Cardiac muscle cell (in vitro differentiated cells and primary cell): ENCODE results near the gene KYNU. TPM values are rescaled to one million over a fixed set of nuclear protein-coding genes. Genes with fewer than 3 reads are reported as not detected.

Experiments
- DNase-seq, 2 donors: peaks; one replicate each; pipeline versions ENCODE4 v3.0.0 to v3.0.0-alpha.2; 2010 to 2017; ENCODE audit warnings: low read depth in 1 of 2, low spot score in 1 of 2
- H3K27ac ChIP-seq: fragments of 200-600 bp; sonication (generic); 2 replicates; pipeline ENCODE4 v1.5.1; 2016
- H3K27me3 ChIP-seq: fragments of 200-600 bp; sonication (generic); 2 replicates; pipeline ENCODE4 v1.6.0; 2016; ENCODE audit warnings: control low read depth
- H3K36me3 ChIP-seq: fragments of 200-600 bp; sonication (generic); 2 replicates; pipeline ENCODE4 v1.5.1; 2016; ENCODE audit warnings: control low read depth
- H3K4me1 ChIP-seq: fragments of 200-600 bp; sonication (generic); 2 replicates; pipeline ENCODE4 v1.8.1; 2017; ENCODE audit warnings: low read depth, mild to moderate bottlenecking, mixed run types
- H3K4me3 ChIP-seq: fragments of 200-600 bp; sonication (generic); 2 replicates; pipeline ENCODE4 v1.5.1; 2016; ENCODE audit warnings: mild to moderate bottlenecking
- H3K9me3 ChIP-seq: fragments of 200-600 bp; sonication (generic); 2 replicates; pipeline ENCODE4 v1.5.1; 2017; ENCODE audit warnings: low read depth, mild to moderate bottlenecking, control low read depth
- CTCF ChIP-seq: IDR thresholded peaks from 2 replicates; pipeline ENCODE4 v1.5.1; 2012; ENCODE audit warnings: low read depth, mild to moderate bottlenecking, low read length
- polyA plus RNA-seq: library from polyadenylated mRNA; unstranded; fragments of >200 nt; fragmentation: Nextera tagmentation; extraction: Ambion mirVana; gene quantifications from 2 replicates; pipeline ENCODE4 v1.2.1, GENCODE V29; 2016
- total RNA-seq: library from RNA; depleted of rRNA; stranded (reverse); fragments of >200 nt; gene quantifications from 2 replicates; pipeline ENCODE4 v1.2.3, GENCODE V29; 2016

KYNU gene
- total and polyA plus RNA-seq, 2 experiments from 2014 or later, result 0.12 to 0.24 TPM

- no peak overlapping the region for H3K4me3 ChIP-seq
- H3K36me3 ChIP-seq, result no peaks in the 10 kb centered on the region
- H3K4me1 ChIP-seq, result no peaks in the 10 kb centered on the region
- no peaks in the 10 kb centered on the region for H3K9me3 ChIP-seq
- TF ChIP-seq CTCF, result no peak
- H3K27me3 ChIP-seq, result no peaks in the 10 kb centered on the region
- H3K27ac ChIP-seq, result no peak overlapping the region
- no peak for DNase-seq
Measured at GRCh38 chr2:142933916-142934315, 56.5 kb downstream of the KYNU start.

- Histone ChIP-seq H3K4me1 (no peaks in the 10 kb centered on the region), H3K4me3 (no peak overlapping the region), H3K27ac (no peak overlapping the region), H3K36me3 (no peaks in the 10 kb centered on the region), H3K27me3 (no peaks in the 10 kb centered on the region), H3K9me3 (no peaks in the 10 kb centered on the region)
- no peak for DNase-seq
- no peak for TF ChIP-seq CTCF
Measured at GRCh38 chr2:142935563-142936089, 58.2 kb downstream of the KYNU start.

- Histone ChIP-seq H3K36me3 (no peaks in the 10 kb centered on the region), H3K27me3 (no peaks in the 10 kb centered on the region), H3K27ac (no peak overlapping the region), H3K4me3 (no peak overlapping the region), H3K9me3 (no peaks in the 10 kb centered on the region), H3K4me1 (no peaks in the 10 kb centered on the region)
- no peak for DNase-seq
- no peak for TF ChIP-seq CTCF
Measured at GRCh38 chr2:142936629-142937028, 59.2 kb downstream of the KYNU start.

- no peak overlapping the region for H3K27ac ChIP-seq
- H3K4me3 ChIP-seq, result no peak overlapping the region
- no peaks in the 10 kb centered on the region for H3K36me3 ChIP-seq
- no peak for DNase-seq
- no peaks in the 10 kb centered on the region for H3K9me3 ChIP-seq
- TF ChIP-seq CTCF, result no peak
- H3K4me1 ChIP-seq, result no peaks in the 10 kb centered on the region
- no peaks in the 10 kb centered on the region for H3K27me3 ChIP-seq
Measured at GRCh38 chr2:142937347-142937746, 59.9 kb downstream of the KYNU start.

GRCh38 chr2:142938240-142938639 is 60.8 kb downstream of the KYNU start:
- H3K36me3 ChIP-seq, result no peaks in the 10 kb centered on the region
- no peaks in the 10 kb centered on the region for H3K27me3 ChIP-seq
- no peaks in the 10 kb centered on the region for H3K9me3 ChIP-seq
- H3K4me3 ChIP-seq, result no peak overlapping the region
- no peak for TF ChIP-seq CTCF
- H3K27ac ChIP-seq, result no peak overlapping the region
- DNase-seq, result no peak
- no peaks in the 10 kb centered on the region for H3K4me1 ChIP-seq
